GM18502 (cell line): ENCODE results near the gene POFUT1.
"Not testable (repeated sequence)": the region's sequence is repeated elsewhere in the genome, so short reads cannot be mapped to it uniquely, and the experiment has no call there.

Experiments
- ATAC-seq: cut with Tn5 transposase; IDR thresholded peaks from one replicate; pipeline ENCODE4 v1.9.1; 2021; ENCODE audit warnings: mild to moderate bottlenecking; ENCODE audit not compliant: unreplicated experiment, poor library complexity

POFUT1 gene

DNA sequence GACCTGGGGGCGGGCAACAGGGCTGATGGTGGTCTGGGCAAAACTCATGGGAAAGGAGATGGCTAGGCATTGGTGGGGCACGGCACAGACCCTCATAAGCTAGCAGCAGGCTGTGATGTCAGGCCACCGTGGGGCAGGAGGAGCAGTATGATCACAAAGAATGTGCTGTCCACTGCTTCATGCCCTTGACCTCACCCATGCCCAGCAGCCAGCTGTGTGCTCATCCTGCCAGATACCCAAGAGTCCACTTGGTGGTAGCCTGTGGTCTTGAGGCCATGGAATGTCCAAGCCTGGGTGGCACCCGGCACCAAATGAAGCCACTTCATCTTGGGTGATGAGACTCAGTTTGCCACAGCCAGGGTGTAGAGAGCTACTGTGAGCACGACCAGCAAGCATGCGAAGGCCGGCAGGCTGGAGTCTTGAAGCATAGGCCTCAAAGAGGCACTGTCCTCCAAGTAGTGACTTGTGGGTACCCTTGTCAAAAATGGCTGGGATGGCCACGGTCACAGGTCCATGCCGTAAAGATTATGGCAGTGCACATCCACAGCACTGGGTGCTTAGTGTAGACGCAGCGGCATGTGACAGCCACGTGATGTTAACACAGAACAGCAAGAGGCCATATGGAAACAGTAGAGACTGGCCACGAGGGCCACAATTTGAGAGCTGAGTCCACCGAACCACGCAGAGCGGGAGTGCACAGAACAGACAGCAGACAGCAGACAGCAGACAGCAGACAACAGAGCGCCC, 19.1 kb upstream of the POFUT1 start:
- no peak for ATAC-seq

DNA sequence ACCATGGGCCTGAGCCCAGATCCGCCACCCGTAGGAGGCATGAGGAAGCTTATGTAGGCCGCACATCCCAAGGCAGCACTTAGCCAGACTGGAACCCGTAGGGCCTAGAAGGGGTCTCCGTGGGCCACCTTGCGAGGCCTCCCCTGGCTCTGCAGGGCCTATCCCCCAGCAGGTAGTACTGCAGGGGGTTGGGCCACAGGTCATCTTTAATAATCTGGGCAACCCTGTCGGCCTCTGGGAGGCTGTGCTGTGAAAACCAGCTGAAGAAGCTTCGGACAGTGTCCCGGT, 18.6 kb upstream of the POFUT1 start:
- no peak for ATAC-seq

DNA sequence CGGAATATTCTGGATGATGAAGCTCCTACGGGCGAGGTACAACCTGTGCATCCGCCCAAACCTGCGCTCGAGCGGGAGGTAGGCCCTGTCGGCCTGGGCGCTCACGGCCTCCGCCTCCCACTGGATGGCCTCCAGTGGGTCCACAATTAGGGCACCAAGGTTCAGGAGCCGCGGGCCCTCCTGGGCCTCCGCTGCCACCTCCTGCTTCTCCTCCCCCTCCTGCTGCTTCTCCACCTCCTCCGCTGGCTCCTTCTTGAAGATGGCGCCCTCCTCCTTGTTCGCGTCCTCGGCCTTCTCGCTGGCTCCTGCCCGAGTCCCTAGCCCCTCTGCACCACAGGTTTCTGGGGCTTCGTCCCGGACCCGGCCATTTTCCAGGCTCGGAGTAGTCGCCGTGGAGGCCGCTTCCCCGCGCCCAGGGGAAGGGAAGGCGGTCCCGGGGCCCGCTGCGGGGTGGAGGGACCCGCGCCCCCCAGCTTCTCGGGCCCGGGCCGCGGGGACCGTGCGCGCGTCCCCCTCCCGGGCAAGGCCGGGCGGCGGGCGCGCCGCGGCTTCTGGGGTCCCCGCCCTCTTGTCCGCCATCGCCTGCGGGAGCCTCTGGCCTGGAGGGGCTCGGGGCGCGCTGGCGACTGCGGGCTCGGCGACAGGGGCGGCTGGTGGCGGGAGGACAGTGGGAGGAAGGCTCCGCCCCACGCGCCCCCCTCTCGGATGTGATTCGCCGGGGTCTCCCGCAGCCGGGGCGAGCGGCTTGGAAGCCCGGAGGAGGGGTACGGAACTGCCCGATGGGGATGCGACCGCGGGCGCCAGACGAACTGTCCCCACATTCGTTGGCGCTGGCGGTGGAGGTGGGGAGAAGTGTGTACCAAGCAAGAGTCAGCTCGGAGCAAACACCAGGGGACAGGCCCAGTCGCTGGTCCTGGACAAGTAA, 17.7 kb upstream of the POFUT1 start:
- no peak for ATAC-seq

DNA sequence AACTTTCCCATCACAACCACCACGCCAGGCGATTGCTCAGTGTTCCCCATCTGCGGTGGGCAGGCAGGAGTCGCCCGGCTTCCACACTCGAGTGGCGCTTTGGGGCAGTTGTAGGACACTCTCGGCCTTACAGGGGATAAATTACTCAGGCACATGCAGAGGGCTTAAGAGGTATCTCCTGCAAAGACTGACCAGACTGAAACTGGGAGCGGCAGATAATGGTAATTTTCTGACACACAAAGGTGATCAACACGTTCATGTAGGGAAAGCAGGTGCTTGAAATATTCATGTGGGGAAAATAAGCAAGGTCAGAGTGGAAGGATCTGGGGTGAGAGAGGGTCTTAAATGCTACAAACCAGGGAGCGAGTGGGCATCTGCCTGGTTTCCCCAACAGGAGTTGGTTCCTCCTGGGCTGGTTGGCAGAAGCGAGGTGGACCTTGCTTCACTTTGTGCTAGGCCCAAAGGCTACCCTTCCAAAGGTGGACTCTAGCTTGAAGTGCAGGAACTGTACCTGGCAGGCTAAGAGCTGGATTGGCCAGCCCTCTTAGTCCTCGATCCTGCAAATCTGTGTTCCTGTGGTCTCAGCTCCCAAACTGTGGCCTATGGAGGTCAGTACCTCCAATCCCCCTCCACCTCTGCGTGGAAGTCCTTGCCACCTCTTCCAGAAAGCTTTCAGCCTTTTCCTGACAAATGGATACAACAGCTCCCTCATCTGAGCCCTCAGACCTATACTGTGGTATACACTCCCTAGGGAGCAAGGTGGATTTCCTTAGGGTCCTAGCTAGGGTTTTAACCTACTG, 16.9 kb upstream of the POFUT1 start:
- ATAC-seq = no peak

DNA sequence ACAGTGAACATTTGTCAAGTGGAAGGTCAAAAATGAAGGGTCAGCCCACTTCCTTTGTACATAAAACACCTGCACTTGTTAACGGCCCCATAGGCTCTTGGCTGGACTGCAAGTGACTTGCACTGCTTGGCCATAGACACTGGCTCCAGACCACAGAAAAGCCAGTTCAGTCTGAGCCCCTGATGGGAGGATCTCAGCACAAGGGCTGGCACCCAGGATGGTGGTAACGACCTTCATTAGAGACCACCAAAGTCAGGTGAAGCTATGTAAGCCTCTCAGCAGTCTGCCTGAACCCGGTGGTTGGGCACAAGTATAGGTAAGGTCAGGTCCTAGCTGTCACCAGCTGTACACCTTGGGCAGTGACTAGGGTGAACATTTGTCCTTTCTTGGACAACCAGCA, 16.3 kb upstream of the POFUT1 start:
- no peak for ATAC-seq

DNA sequence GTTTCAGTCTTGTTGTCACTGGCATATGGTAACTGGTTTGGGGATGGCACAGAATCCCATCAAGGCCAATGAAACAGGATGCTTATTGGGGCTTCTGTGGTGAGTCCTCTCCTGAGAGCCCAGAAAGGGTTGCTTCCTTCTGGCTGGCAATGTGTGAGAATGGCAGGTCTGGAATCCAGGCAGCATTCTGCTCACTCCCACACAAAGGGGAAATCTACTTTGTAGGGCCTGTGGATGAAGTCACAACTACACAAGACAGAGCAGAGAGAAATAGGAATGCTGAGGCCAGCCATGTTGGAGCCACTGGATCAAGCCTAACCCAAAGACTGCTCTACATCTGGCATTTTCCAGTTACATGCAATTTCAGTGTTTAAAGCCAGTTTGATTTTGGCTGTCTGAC, 15.8 kb upstream of the POFUT1 start:
- ATAC-seq = no peak

DNA sequence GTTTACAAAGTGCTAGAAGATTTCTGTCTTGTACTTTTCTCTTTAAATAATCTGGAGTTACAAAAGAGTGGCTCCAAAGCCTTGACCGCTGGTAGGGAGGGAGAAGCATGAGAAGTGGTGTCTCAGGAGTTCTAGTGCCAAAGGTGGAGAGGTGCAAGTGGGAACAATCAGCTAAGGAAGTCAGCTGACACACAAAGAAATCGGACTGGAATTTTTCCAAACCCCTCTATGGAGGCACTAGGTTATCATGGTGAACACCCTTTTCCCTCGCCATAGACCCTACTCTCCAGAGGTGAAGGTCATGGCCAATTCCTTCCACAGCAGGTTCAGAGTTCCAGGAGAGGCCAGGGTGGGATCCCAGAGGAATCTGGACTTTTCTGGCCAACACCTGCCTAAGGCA, 15.0 kb upstream of the POFUT1 start:
- no peak for ATAC-seq

DNA sequence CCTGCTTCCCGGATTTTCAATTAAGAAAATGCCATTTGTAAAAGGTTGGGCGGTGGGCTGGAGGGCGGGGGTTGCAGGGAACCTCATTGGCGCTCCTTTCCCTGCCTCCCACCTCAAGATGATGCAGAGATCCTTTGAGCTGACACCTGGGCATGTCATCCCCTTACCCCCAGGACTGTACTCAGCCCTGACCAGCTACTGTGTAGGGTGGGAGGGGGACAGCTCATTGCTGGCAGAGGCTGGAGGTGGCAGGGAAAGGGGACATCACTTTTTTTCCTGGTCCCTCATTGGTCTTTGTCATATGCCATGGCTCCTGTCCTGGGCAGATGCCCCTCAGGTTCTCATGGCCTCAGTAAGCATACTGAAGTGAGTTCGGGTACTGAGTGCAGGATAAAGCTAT, 14.3 kb upstream of the POFUT1 start:
- not testable (repeated sequence) for ATAC-seq

DNA sequence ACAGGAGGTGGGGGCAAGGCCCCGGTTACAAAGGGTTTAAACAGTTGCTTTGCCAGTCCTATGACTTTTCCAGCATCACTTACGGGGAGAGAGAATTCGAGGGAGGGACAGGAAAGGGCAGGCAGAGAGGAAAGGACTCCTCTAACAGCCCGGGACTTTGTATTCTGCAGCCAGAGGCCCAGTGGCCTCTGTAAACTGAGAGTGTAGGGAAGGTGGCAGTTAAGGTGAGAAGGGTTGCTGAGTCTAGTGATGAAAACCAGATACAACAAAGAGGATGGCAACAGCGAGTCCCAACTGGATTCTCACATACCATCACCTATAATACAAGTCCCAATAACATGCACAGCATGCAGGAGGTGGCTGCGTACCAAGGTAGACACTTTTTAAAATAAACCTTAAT, 13.7 kb upstream of the POFUT1 start:
- no peak for ATAC-seq

DNA sequence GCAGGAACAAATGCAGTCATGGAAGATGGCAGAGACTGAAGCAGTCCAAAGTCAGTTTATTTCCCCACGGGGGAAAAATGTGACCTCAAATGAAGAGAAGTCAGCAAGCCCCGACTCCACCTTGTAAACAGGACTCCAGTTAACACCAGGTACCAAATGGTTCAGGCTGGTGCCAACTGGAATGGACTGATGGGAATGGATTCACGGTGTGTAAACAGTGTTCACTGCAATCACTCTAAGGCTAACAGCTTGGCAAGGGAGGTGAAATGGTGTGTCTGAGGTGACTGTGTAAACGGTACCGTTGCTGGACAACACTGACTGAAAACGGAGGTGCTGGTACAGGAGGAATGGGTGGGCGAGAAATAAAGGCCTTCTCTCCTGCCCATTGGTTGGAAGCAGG, 12.1 kb upstream of the POFUT1 start:
- no peak for ATAC-seq

DNA sequence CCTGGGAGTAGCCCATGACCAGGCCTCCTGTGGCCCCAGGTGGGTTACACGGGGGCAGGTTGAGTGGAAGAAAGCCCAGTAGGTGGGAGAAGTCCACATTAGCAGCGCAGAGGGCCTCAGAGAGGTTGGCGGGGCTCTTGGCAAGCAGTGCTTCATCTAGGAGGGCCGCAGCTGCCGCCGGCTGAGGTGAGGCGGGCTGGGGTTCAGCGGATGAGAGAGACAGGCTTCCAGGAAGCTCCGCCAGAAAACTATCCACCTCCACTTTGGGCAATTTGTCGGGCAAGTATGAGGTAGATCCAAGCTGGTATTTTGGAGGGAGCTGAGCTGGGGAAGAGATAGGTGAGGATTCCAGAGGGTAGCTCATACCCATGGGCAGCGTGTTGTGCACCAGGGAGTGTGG, 11.1 kb upstream of the POFUT1 start:
- not testable (repeated sequence) for ATAC-seq

DNA sequence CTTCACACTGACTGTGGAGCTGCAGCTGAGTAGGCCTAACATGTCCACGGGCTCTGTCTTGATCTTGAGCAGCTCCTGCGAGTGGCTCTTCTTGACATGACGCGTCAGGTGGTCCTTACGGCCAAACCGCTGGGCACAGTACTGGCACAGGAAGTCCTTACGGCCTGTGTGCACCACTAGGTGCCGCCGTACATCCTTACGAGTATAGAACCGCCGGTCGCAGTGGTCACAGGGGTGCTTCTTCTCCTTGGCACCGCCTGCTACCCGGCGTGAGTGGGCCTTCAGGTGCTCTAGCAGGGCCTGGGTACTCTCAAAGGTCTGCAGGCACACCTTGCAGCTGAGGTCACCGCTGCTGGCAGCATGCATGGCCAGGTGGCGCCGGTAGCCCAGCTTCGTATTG, 10.5 kb upstream of the POFUT1 start:
- not testable (repeated sequence) for ATAC-seq

DNA sequence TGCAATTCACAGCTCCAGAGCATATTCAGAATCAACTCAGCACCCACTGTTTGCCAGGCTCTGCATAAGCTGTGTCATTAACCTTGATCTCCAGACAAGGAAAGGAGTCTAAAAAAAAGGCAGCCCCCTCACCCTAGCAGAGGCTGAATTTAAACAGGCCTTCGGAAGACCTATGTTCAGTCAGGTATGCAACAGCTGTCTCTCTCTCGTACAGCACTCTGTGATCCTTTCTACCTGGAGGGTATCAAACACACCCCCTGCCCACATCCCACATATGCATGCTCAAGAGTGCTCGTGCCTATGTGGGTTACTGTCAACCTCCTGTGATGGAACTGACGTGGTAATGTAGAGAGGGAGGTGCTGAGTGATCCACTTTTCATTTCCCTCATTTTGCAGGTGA, 8.7 kb upstream of the POFUT1 start:
- ATAC-seq = no peak

DNA sequence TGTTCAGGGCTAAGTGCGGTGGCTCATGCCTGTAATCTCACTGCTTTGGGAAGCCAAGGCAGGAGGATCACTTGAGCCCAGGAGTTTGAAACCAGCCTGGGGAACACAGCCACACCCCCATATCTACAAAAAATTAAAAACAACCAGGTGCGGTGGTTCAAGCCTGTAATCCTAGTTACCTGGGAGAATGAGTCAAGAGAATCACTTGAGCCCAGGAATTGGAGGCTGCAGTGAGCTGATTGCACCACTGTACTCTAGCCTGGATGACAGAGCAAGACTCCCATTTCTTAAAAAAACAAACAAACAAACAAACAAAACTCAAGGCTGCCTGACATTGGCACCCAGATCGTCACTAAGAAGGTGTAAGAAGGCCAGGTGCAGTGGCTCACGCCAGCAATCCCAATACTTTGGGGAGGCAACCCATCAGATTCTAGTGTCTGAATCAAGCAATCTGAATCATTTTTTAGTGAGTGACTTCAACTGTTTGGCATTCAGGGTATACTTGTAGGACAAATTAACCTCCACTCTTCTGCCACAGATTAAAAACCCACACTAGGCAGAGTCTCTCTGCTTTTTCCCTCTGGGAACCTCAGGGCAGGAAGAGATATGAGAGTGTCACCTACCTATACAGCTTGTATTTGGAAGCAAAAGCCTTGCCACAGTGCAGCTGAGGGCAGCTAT, 6.2 kb upstream of the POFUT1 start:
- ATAC-seq = no peak

DNA sequence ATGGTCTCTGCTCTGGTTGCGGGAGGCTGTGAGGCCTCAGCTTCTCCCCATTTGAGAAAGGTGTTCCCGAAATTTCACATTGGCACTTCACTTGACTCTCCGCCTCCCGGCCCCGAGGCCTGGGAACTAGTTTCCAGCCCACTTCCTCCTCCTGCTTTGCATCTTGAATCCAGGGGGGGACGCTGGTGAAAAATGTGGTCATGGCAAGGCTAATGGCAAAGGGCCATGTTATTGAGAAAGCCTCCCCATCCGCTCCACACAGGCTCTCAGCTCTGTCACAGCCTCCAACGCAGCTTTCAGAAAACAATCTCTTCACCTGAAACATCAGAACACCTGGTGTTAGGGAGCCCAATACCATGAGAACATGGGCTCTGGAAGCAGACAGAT, 5.7 kb upstream of the POFUT1 start:
- no peak for ATAC-seq

DNA sequence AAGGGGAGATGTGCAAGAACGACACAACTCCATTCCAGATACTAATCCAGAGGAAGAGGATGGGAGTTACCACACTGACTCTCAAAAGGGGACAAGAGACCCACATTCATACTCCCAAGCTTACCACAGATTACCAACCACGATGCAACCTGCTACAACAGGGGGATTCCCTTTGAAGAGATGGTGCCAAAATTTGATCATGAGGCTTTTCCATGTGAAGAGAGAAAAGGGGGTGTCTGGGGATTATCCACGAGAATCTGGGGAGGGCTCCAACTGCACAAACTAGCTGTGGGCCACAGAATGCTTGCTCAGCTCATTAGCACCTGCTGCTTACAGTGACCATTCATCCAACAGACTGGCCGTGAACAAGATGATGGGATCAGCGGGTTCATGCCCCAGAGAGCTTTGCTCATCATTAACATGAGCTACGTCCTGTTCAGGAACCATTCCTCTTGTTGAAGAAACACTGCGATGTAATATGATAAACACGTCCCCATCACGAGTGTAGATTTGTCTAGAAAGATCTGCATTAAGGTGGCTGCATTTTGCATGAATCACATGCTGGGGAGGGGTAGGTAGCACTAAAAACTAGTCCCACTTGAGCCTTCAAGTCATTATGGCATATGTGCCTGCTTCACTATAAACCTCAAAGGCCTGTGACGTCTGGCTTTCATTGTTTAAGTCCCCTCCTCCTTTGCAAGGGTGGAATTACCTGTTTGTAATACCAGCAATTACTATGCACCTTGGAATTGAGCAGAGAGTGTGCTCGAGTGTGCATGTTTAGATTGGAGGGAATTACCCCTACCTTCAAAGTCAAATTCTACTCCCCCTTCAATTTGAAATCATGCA, 4.1 kb upstream of the POFUT1 start:
- ATAC-seq = no peak

DNA sequence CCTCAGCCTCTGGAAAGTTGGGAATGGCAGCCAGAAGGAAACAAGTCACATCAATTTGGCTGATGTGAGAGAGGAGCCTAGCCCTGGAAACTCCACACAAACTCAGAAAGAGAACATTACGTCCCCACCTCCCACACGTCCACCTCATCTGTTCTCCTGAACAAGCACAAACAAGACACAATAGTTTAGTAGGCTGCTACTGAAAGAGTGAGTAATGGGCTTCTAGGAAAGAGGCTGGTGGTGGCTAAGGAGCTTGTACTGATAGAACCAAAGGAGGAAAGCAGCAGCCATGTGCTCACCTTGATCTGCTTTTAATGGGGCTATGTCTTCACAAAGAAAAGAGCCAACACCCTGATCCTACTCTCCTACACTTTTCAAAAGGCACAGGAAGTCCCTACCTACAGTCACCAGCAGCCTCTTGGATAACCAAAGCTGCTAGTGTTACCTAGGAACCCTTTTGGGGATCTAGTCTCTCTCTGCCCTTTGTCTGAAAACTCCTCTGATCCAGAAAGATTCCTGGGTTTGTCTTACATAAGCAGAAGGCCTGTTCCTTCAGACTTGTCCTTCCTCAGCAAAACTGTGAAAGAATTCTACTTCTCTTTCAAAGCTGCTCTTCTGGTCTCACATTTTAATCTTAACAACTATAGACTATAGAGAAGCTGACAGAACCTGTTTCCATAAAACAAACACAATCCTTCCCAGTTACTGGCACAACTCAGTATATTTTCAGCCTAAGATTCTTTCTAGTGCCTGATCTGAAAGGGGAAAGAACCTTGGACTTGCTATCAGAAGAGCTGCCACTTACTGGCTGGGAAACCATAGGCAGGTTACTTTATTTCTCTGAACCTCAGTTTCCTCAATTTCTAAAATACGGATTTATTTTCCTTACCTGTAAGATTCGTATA, 3.2 kb upstream of the POFUT1 start:
- ATAC-seq = no peak

DNA sequence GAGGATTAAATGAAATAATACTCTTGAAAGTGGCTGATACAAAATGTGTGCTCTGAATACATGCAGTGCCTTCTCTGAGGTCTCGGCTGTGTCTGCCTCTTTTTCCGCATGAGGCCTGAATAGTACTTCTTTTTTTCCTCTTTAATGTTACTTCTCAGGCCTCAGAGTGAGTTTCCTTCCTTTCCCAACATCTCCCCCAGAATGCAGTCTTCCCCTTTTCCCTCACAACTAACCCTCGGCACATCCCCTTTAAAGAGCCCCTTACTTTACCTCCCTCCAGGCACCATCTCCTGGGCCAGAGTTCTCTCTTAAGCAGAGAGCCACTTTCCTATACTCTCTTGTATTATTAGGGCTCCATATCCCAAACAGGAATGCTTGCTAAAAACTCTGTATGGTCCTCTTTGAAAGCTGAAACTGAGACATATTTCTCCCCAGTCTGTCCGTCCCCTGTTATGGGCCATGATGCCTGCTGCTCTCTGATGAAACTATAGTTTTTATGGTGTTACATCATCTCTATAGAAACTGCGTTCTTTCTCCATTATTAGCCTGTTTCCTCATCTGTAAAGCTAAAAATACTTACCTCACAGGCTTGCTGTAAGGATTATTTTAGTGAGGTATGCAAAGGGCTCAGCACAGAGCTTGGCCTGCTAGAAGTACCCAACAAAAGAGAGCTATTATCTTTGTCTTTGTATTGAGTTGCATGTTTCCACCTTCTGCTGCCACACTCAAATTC, 2.4 kb upstream of the POFUT1 start:
- no peak for ATAC-seq
